HepG2 (cell line): ENCODE results near the gene PPP1R1B. TPM values are rescaled to one million over a fixed set of nuclear protein-coding genes. Genes with fewer than 3 reads are reported as not detected.

Experiments
- ATF7-NPFF ChIP-seq: sonication (generic); formaldehyde crosslinking; IDR thresholded peaks from 2 replicates; pipeline ENCODE4 v1.8.1; 2023; ENCODE audit warnings: mild to moderate bottlenecking, low read depth, missing genetic modification reagents, moderate library complexity
- CREB3 ChIP-seq: sonication (generic); formaldehyde crosslinking; IDR thresholded peaks from 2 replicates; pipeline ENCODE4 v1.5.0; 2020; ENCODE audit warnings: missing genetic modification reagents
- HDAC1 ChIP-seq: sonication (generic); formaldehyde crosslinking; IDR thresholded peaks from 2 replicates; pipeline ENCODE4 v1.5.1; 2020; ENCODE audit warnings: mild to moderate bottlenecking, missing genetic modification reagents
- LCORL ChIP-seq, 2 experiments: fragments of 450-650 bp in 1 of 2; sonication (generic) in 1 of 2; formaldehyde crosslinking in 1 of 2; IDR thresholded peaks; 2 replicates each; pipeline versions ENCODE4 v1.5.0 to v1.6.1; 2017 to 2020; ENCODE audit warnings: antibody characterized with exemption in 1 of 2, missing genetic modification reagents in 1 of 2
- MAX ChIP-seq: IDR thresholded peaks from 2 replicates; pipeline ENCODE4 v1.6.1; 2012; ENCODE audit warnings: inconsistent platforms
- MXD3 ChIP-seq: IDR thresholded peaks from 2 replicates; pipeline ENCODE4 v1.6.1; 2016; ENCODE audit warnings: mild to moderate bottlenecking, missing biosample characterization, missing genetic modification reagents
- PRDM10 ChIP-seq: sonication (generic); formaldehyde crosslinking; IDR thresholded peaks from 2 replicates; pipeline ENCODE4 v1.4.0; 2020; ENCODE audit warnings: low read depth, missing genetic modification reagents
- RBFOX2 ChIP-seq: fragments of 200-400 bp; formaldehyde crosslinking; IDR thresholded peaks from 2 replicates; pipeline ENCODE4 v1.6.1; 2017; ENCODE audit warnings: low read depth, mild to moderate bottlenecking, low read length
- SRSF4 ChIP-seq: fragments of 200-400 bp; formaldehyde crosslinking; IDR thresholded peaks from one replicate; pipeline ENCODE4 v1.6.1; 2018; ENCODE audit warnings: mild to moderate bottlenecking, low read depth, low read length, moderate library complexity; ENCODE audit not compliant: poor library complexity, severe bottlenecking
- STAT6 ChIP-seq: sonication (generic); formaldehyde crosslinking; IDR thresholded peaks from 2 replicates; pipeline ENCODE4 v1.4.0; 2020; ENCODE audit warnings: missing genetic modification reagents, mild to moderate bottlenecking, borderline replicate concordance
- TCF7 ChIP-seq: sonication (generic); IDR thresholded peaks from 2 replicates; pipeline ENCODE4 v1.6.1; 2016; ENCODE audit warnings: antibody characterized with exemption, low read depth
- TOPORS ChIP-seq: sonication (generic); formaldehyde crosslinking; IDR thresholded peaks from 2 replicates; pipeline ENCODE4 v1.8.0; 2023; ENCODE audit warnings: mild to moderate bottlenecking, missing genetic modification reagents
- YEATS2 ChIP-seq: sonication (generic); formaldehyde crosslinking; IDR thresholded peaks from 2 replicates; pipeline ENCODE4 v1.4.0; 2020; ENCODE audit warnings: missing genetic modification reagents, borderline replicate concordance
- ZBTB25 ChIP-seq: IDR thresholded peaks from 2 replicates; pipeline ENCODE4 v1.6.1; 2018; ENCODE audit warnings: missing genetic modification reagents
- ZNF781 ChIP-seq: sonication (generic); formaldehyde crosslinking; IDR thresholded peaks from 2 replicates; pipeline ENCODE4 v1.5.1; 2020; ENCODE audit warnings: borderline replicate concordance, mild to moderate bottlenecking, missing genetic modification reagents; ENCODE audit errors: not compliant biosample characterization
- ZNF790 ChIP-seq: sonication (generic); formaldehyde crosslinking; IDR thresholded peaks from 2 replicates; pipeline ENCODE4 v1.8.0; 2022; ENCODE audit warnings: missing genetic modification reagents, mild to moderate bottlenecking, borderline replicate concordance
- polyA plus RNA-seq, 8 experiments: library from polyadenylated mRNA; depleted of rRNA in 3 of 8; stranded (reverse) in 7 of 8; unstranded in 1 of 8; fragments of >200 nt; fragmentation: Illumina TruSeq in 4 of 8; extraction: Trizol in 4 of 8; gene quantifications; 2 replicates each; pipeline versions ENCODE4 v1.2.1 to v1.2.3, GENCODE V29; 2011 to 2016; ENCODE audit warnings: low read depth in 4 of 8, missing spikeins in 1 of 8, mixed read lengths in 1 of 8; ENCODE audit not compliant: insufficient read depth in 1 of 8
- total RNA-seq, 5 experiments: library from RNA; depleted of rRNA; stranded (reverse); fragments of >200 nt; fragmentation: Illumina TruSeq; extraction: Trizol; gene quantifications; 2 replicates each; pipeline ENCODE4 v1.2.3, GENCODE V29; 2016; ENCODE audit warnings: low read depth in 1 of 5

Gene PPP1R1B
- total and polyA plus RNA-seq, 2 of the 13 experiments (the other 11 are each of a cell fraction or from before 2014, with no cell fraction given) = 0.08 TPM; not detected in 1

GRCh38 chr17:39667945-39668924 is 41.5 kb downstream of the PPP1R1B start, which contains the start of gene PNMT (continued):
- TF ChIP-seq ZBTB25 (CRISPR knock-in tag) = no peak
- peak; percentile 95 for TF ChIP-seq MAX
- no peak for TF ChIP-seq ZNF790 (CRISPR knock-in tag)
- no peak for TF ChIP-seq STAT6 (CRISPR knock-in tag)
- peak; percentile 42; the same call in 1 of the 2 replicates for TF ChIP-seq RBFOX2
- no peak for TF ChIP-seq TCF7
- TF ChIP-seq ZNF781 (CRISPR knock-in tag) = peak; percentile 59
- 0 out of 2 replicates have a peak, but pooled peaks have one; percentile 28 for TF ChIP-seq PRDM10 (CRISPR knock-in tag)
- no peak for TF ChIP-seq SRSF4
- no peak for TF ChIP-seq TOPORS
- TF ChIP-seq LCORL (IDR thresholded peaks at IDR 0.05) = no peak
- peak; percentile 89 for TF ChIP-seq LCORL (CRISPR knock-in tag; IDR thresholded peaks at IDR 0.05)
- peak; percentile 94 for TF ChIP-seq MXD3 (CRISPR knock-in tag)
- TF ChIP-seq ATF7-NPFF (CRISPR knock-in tag) = peak; percentile 92
- TF ChIP-seq YEATS2 (CRISPR knock-in tag) = peak; percentile 77; the same call in 1 of the 2 replicates
- no peak for TF ChIP-seq CREB3 (CRISPR knock-in tag)
- peak; percentile 76 for TF ChIP-seq HDAC1 (CRISPR knock-in tag)
